Fibroblast of pulmonary artery (primary cell): Measurements from ENCODE around the gene NTRK2.

Experiments
- DNase-seq: peaks from one replicate; pipeline ENCODE4 v3.0.0-alpha.2; 2010; ENCODE audit warnings: low read depth
- H3K4me3 ChIP-seq: replicated peaks from 2 replicates; pipeline ENCODE4 v1.5.1; 2011; ENCODE audit warnings: low read depth, mild to moderate bottlenecking, control low read depth, low read length, moderate library complexity
- CTCF ChIP-seq: IDR thresholded peaks from 2 replicates; pipeline ENCODE4 v1.5.1; 2011; ENCODE audit warnings: mild to moderate bottlenecking, control low read depth, low read length, inconsistent platforms; ENCODE audit errors: missing control alignments

The NTRK2 gene

GRCh38 chr9:84929068-84929467 lies 259.5 kb downstream of the NTRK2 start:
- no peak overlapping the region for H3K4me3 ChIP-seq
- TF ChIP-seq CTCF = no peak
- no peak for DNase-seq

- no peak for DNase-seq
- H3K4me3 ChIP-seq = no peak overlapping the region
- peak; percentile 2 for TF ChIP-seq CTCF
These were observed 263.5 kb downstream of the NTRK2 start for GRCh38 chr9:84932915-84933527.

- H3K4me3 ChIP-seq = no peak overlapping the region
- TF ChIP-seq CTCF = no peak
- no peak for DNase-seq
These were observed 266.1 kb downstream of the NTRK2 start for GRCh38 chr9:84935528-84936117.

- no peak for DNase-seq
- H3K4me3 ChIP-seq = no peak overlapping the region
- TF ChIP-seq CTCF = no peak
These were observed 267.7 kb downstream of the NTRK2 start for GRCh38 chr9:84937180-84937579.

- no peak overlapping the region for H3K4me3 ChIP-seq
- TF ChIP-seq CTCF = no peak
- DNase-seq = no peak
These were observed 268.1 kb downstream of the NTRK2 start for GRCh38 chr9:84937581-84937980.

- TF ChIP-seq CTCF = no peak
- DNase-seq = no peak
- no peak overlapping the region for H3K4me3 ChIP-seq
These were observed 270.2 kb downstream of the NTRK2 start for GRCh38 chr9:84939774-84940173.

- H3K4me3 ChIP-seq = no peak overlapping the region
- DNase-seq = no peak
- no peak for TF ChIP-seq CTCF
These were observed 270.8 kb downstream of the NTRK2 start for GRCh38 chr9:84940294-84940693.
